GM12878 (cell line): ENCODE results near the gene SYPL1. TPM values are rescaled to one million over a fixed set of nuclear protein-coding genes. Genes with fewer than 3 reads are reported as not detected.

ENCODE experiments used
- ATAC-seq: fragments of 200-7000 bp; cut with Tn5 transposase; 3 replicates; pipeline ENCODE4 v1.9.1; 2020; ENCODE audit warnings: mild to moderate bottlenecking, moderate library complexity
- BruUV-seq: library from RNA; stranded (reverse); fragments of 400-500 nt; replicated peaks from 2 replicates; lab custom pipeline; 2021; lab: Mats Ljungman, UMichigan
- CTCF ChIA-PET: fragments of 300-600 bp; sonication (Branson Sonifier 250); formaldehyde crosslinking; extraction: SDS; loops from one replicate; lab custom pipeline; 2021; ENCODE audit warnings: inconsistent platforms; lab: Yijun Ruan, JAX
- POLR2A ChIA-PET: fragments of 350-600 bp; formaldehyde crosslinking; extraction: SDS; loops from one replicate; lab custom pipeline; 2021; ENCODE audit warnings: inconsistent platforms; lab: Charles Lee
- RAD21 ChIA-PET: fragments of 300-600 bp; sonication (Branson Sonifier 250); formaldehyde crosslinking; loops from one replicate; lab custom pipeline; 2023; ENCODE audit warnings: antibody characterized with exemption; ENCODE audit not compliant: unreplicated experiment; lab: Charles Lee
- SMC1A ChIA-PET: fragments of 300-600 bp; sonication (Branson Sonifier 250); formaldehyde crosslinking; loops from one replicate; lab custom pipeline; 2023; ENCODE audit not compliant: unreplicated experiment, uncharacterized antibody; lab: Charles Lee
- DNase-seq: peaks from one replicate; pipeline ENCODE4 v3.0.0-alpha.2; 2011; ENCODE audit warnings: low read depth, low spot score
- FAIRE-seq: peaks from 3 replicates; lab custom pipeline; 2011; peaks lifted over from hg19 to GRCh38; lab: Jason Lieb, UNC
- H2AFZ ChIP-seq: 2 replicates; pipeline ENCODE4 v1.6.0; 2011; ENCODE audit warnings: low read depth, low read length, control low read depth; ENCODE audit not compliant: control insufficient read depth
- H3K27ac ChIP-seq: 2 replicates; pipeline ENCODE4 v1.5.1; 2011; ENCODE audit warnings: control low read depth; ENCODE audit not compliant: control insufficient read depth, insufficient read depth
- H3K27me3 ChIP-seq, 2 experiments: replicated peaks in 1 of 2; 2 replicates each; pipeline versions ENCODE4 v1.6.0 to v1.6.1; 2011; ENCODE audit warnings: low read length in 1 of 2; ENCODE audit not compliant: control insufficient read depth in 2 of 2, insufficient read depth in 2 of 2
- H3K36me3 ChIP-seq, 2 experiments: 2 replicates each; pipeline ENCODE4 v1.5.1; 2011; ENCODE audit warnings: low read length in 1 of 2; ENCODE audit not compliant: control insufficient read depth in 2 of 2, insufficient read depth in 2 of 2
- H3K4me1 ChIP-seq: 2 replicates; pipeline ENCODE4 v1.6.1; 2011; ENCODE audit warnings: mild to moderate bottlenecking, low read length, moderate library complexity, mixed read lengths; ENCODE audit not compliant: control insufficient read depth, insufficient read depth
- H3K4me2 ChIP-seq: 2 replicates; pipeline ENCODE4 v1.6.0; 2011; ENCODE audit warnings: control low read depth; ENCODE audit not compliant: control insufficient read depth, insufficient read depth
- H3K4me3 ChIP-seq: fragments of 200-600 bp; sonication (generic); 2 replicates; pipeline ENCODE4 v1.5.1; 2016
- H3K79me2 ChIP-seq: 2 replicates; pipeline ENCODE4 v1.6.0; 2011; ENCODE audit warnings: low read length; ENCODE audit not compliant: control insufficient read depth, insufficient read depth
- H3K9ac ChIP-seq: 2 replicates; pipeline ENCODE4 v1.8.0; 2011; ENCODE audit warnings: low read length, control low read depth, mixed read lengths; ENCODE audit not compliant: control insufficient read depth, insufficient read depth
- H3K9me3 ChIP-seq: replicated peaks from 3 replicates; pipeline ENCODE4 v1.5.1; 2011; ENCODE audit warnings: mild to moderate bottlenecking, low read length; ENCODE audit not compliant: control insufficient read depth, insufficient read depth
- H4K20me1 ChIP-seq: 2 replicates; pipeline ENCODE4 v1.6.0; 2011; ENCODE audit not compliant: control insufficient read depth, insufficient read depth
- EED ChIP-seq: sonication (generic); IDR thresholded peaks from 2 replicates; pipeline ENCODE4 v1.6.1; 2016; ENCODE audit warnings: antibody characterized with exemption, low read depth
- LARP7 ChIP-seq: fragments of 450-650 bp; IDR thresholded peaks from 2 replicates; pipeline ENCODE4 v1.6.1; 2017; ENCODE audit warnings: mild to moderate bottlenecking
- RELA ChIP-seq: fragments of 450-650 bp; IDR thresholded peaks from 2 replicates; pipeline ENCODE4 v1.8.0; 2014; ENCODE audit warnings: borderline replicate concordance; ENCODE audit not compliant: partially characterized antibody
- SMC3 ChIP-seq: IDR thresholded peaks from 2 replicates; pipeline ENCODE4 v1.6.1; 2011; ENCODE audit warnings: low read length, improper control_type of control experiment, borderline replicate concordance
- SPI1 ChIP-seq: IDR thresholded peaks from 2 replicates; pipeline ENCODE4 v1.6.1; 2011; ENCODE audit warnings: low read depth, mild to moderate bottlenecking, low read length, moderate library complexity, borderline replicate concordance; ENCODE audit not compliant: insufficient read depth
- YBX1 ChIP-seq: fragments of 450-650 bp; IDR thresholded peaks from 2 replicates; pipeline ENCODE4 v1.6.1; 2016; ENCODE audit warnings: antibody characterized with exemption
- YY1 ChIP-seq: IDR thresholded peaks from 2 replicates; pipeline ENCODE4 v1.6.1; 2011; ENCODE audit warnings: low read depth, mild to moderate bottlenecking, low read length
- ZSCAN29 ChIP-seq: fragments of 450-650 bp; IDR thresholded peaks from 2 replicates; pipeline ENCODE4 v1.6.1; 2017; ENCODE audit warnings: mild to moderate bottlenecking, moderate library complexity
- WGBS: methylation state at CpG from one replicate; pipeline ENCODE4 v1.1.6; 2016; ENCODE audit warnings: low lambda C conversion rate; ENCODE audit not compliant: insufficient replicate concordance, insufficient coverage; ENCODE audit errors: missing lambda C conversion rate; 5-methylcytosine and 5-hydroxymethylcytosine counted together
- in situ Hi-C: fragments of 300-500 bp; cut with MboI; formaldehyde crosslinking; loops from 9 replicates; pipeline ENCODE4 v1.14.3; 2018; ENCODE audit warnings: mixed read lengths
- intact Hi-C: fragments of 100-400 bp; cut with micrococcal nuclease; formaldehyde crosslinking; loops from one replicate; pipeline ENCODE4 v1.14.2; 2022; ENCODE audit not compliant: unreplicated experiment
- polyA plus RNA-seq, 11 experiments: library from polyadenylated mRNA; depleted of rRNA in 4 of 11; unstranded in 6 of 11; stranded (reverse) in 5 of 11; fragments of >200 nt; fragmentation: Nextera tagmentation in 4 of 11; fragmentation: Illumina TruSeq in 1 of 11; extraction: Ambion mirVana in 4 of 11; extraction: Trizol in 1 of 11; gene quantifications; 1 replicate in 1 of 11; 2 replicates in 10 of 11; pipeline versions ENCODE4 v1.2.1 to v1.2.3, GENCODE V29; 2011 to 2016; ENCODE audit warnings: inconsistent platforms in 2 of 11, missing spikeins in 2 of 11, low read depth in 1 of 11
- total RNA-seq, 4 experiments: library from RNA; depleted of rRNA in 3 of 4; stranded (reverse); fragments of >200 nt in 3 of 4; fragmentation: Illumina TruSeq in 1 of 4; extraction: Trizol in 1 of 4; gene quantifications; 2 replicates each; pipeline versions ENCODE4 v1.2.1 to v1.2.3, GENCODE V29; 2013 to 2021

SYPL1 gene
- total and polyA plus RNA-seq, 10 of the 15 experiments (the other 5 are each of a cell fraction or from before 2014, with no cell fraction given): 34.5 to 177 (median 87.3) TPM

- peak overlapping the region; percentile 84 for H3K4me2 ChIP-seq
- no peak for DNase-seq
- H3K79me2 ChIP-seq: no peaks in the 10 kb centered on the region
- no peak overlapping the region for H3K4me3 ChIP-seq
- RAD21 ChIA-PET: interaction anchor here (0.8 to 6.0 kb wide), 10 partner anchors 14 to 299 kb away, joined by 3 to 133 read pairs (median 12); partner anchors contain the start of genes NAMPT and SYPL1
- TF ChIP-seq ZSCAN29 (no peak), EED (0 out of 2 replicates have a peak, but pooled peaks have one; percentile 39)
- TF ChIP-seq, all 136 proteins: peak for 1
- CTCF ChIA-PET: interaction anchor here (1.0 to 9.2 kb wide), 8 partner anchors 8 to 405 kb away, joined by 3 to 288 read pairs (median 30); partner anchors contain the start of gene SYPL1
- intact Hi-C loops (loop anchor here (10.0 kb wide), 1 partner anchor 405 kb away; no protein-coding TSS in a partner anchor), in situ Hi-C loops (loop anchor here (5.0 kb wide), 1 partner anchor 93 kb away; no protein-coding TSS in a partner anchor)
- 45% methylated on average over 2 of the region's 2 CpGs for WGBS
- no peaks in the 10 kb centered on the region for H4K20me1 ChIP-seq
- H3K27ac ChIP-seq: peak overlapping the region; percentile 97
- POLR2A ChIA-PET: interaction anchor here (0.6 to 6.2 kb wide), 6 partner anchors 8 to 95 kb away, joined by 3 to 47 read pairs (median 7); partner anchors contain the start of gene SYPL1
- BruUV-seq: no TSS peak
- no peaks in the 10 kb centered on the region for H3K36me3 ChIP-seq
- H3K9ac ChIP-seq: no peak overlapping the region
- H3K4me1 ChIP-seq: peaks cover 81% of the 10 kb centered on the region
- no peaks in the 10 kb centered on the region for H3K27me3 ChIP-seq
- peaks cover 21% of the 10 kb centered on the region; the same call in 2 of the 3 replicates for H3K9me3 ChIP-seq
- H2AFZ ChIP-seq: peak overlapping the region; percentile 24; the same call in 1 of the 2 replicates
- SMC1A ChIA-PET: interaction anchor here (0.8 to 8.8 kb wide), 10 partner anchors 8 to 108 kb away, joined by 3 to 223 read pairs (median 14); partner anchors contain the start of gene SYPL1
- no peak for FAIRE-seq
- ATAC-seq: no peak
Measured at GRCh38 chr7:106059556-106059955, 52.6 kb downstream of the SYPL1 start.

- BruUV-seq: no TSS peak
- peak overlapping the region; percentile 50 for H2AFZ ChIP-seq
- peak overlapping the region; percentile 4; the same call in 1 of the 2 replicates for H3K4me3 ChIP-seq
- H3K9ac ChIP-seq: peak overlapping the region; percentile 75
- POLR2A ChIA-PET: interaction anchor here (0.6 to 6.2 kb wide), 5 partner anchors 9 to 53 kb away, joined by 3 to 47 read pairs (median 7); partner anchors contain the start of gene SYPL1
- H3K36me3 ChIP-seq: no peaks in the 10 kb centered on the region
- H4K20me1 ChIP-seq: no peaks in the 10 kb centered on the region
- intact Hi-C loops (loop anchor here (1.0 to 10.0 kb wide), 2 partner anchors 12 to 406 kb away; no protein-coding TSS in a partner anchor), in situ Hi-C loops (loop anchor here (5.0 kb wide), 1 partner anchor 93 kb away; no protein-coding TSS in a partner anchor)
- peak overlapping the region; percentile 97 for H3K27ac ChIP-seq
- CTCF ChIA-PET: interaction anchor here (0.6 to 9.2 kb wide), 14 partner anchors 9 to 406 kb away, joined by 3 to 288 read pairs (median 4); partner anchors contain the start of gene SYPL1
- RAD21 ChIA-PET: interaction anchor here (0.7 to 6.0 kb wide), 20 partner anchors 15 to 494 kb away, joined by 3 to 133 read pairs (median 8); partner anchors contain the start of genes NAMPT and SYPL1
- H3K79me2 ChIP-seq: no peaks in the 10 kb centered on the region
- H3K4me2 ChIP-seq: peak overlapping the region; percentile 84
- H3K9me3 ChIP-seq: peaks cover 21% of the 10 kb centered on the region; the same call in 2 of the 3 replicates
- H3K4me1 ChIP-seq: peaks cover 74% of the 10 kb centered on the region
- SMC1A ChIA-PET: interaction anchor here (0.6 to 8.8 kb wide), 22 partner anchors 7 to 227 kb away, joined by 3 to 223 read pairs (median 8); partner anchors contain the start of gene SYPL1
- ATAC-seq (no peak), DNase-seq (no peak), FAIRE-seq (no peak)
- TF ChIP-seq YY1 (no peak), ZSCAN29 (no peak), SPI1 (no peak), LARP7 (no peak), SMC3 (no peak), YBX1 (no peak), RELA (no peak)
- TF ChIP-seq, all 136 proteins: peak for 0
- H3K27me3 ChIP-seq: no peaks in the 10 kb centered on the region
- WGBS: 84% methylated on average over 3 of the region's 3 CpGs
Measured at GRCh38 chr7:106058928-106059324, 53.2 kb downstream of the SYPL1 start.
